Transverse colon (tissue), 4 donors: ENCODE measurements around the gene SNPH. TPM values are rescaled to one million over a fixed set of nuclear protein-coding genes. Genes with fewer than 3 reads are reported as not detected.

ENCODE experiments used
- DNase-seq: peaks from one replicate; pipeline ENCODE4 v3.0.0-alpha.2; 2019
- H3K27ac ChIP-seq, 4 donors: fragments of 200-600 bp; sonication (generic); 2 replicates each; pipeline ENCODE4 v1.5.1; 2016 to 2018; ENCODE audit warnings: inconsistent platforms in 4 of 4
- H3K27me3 ChIP-seq: fragments of 200-600 bp; sonication (generic); 2 replicates; pipeline ENCODE4 v1.5.1; 2017; ENCODE audit warnings: inconsistent platforms
- H3K36me3 ChIP-seq, 4 donors: fragments of 200-600 bp; sonication (generic); 2 replicates each; pipeline ENCODE4 v1.5.1; 2017 to 2019; ENCODE audit warnings: inconsistent platforms in 4 of 4
- H3K4me1 ChIP-seq, 4 donors: fragments of 200-600 bp; sonication (generic); 2 replicates each; pipeline ENCODE4 v1.5.1; 2017 to 2020; ENCODE audit warnings: inconsistent platforms in 4 of 4
- H3K4me3 ChIP-seq, 4 donors: fragments of 200-600 bp; sonication (generic); 1 replicate in 1 of 4; 2 replicates in 3 of 4; pipeline versions ENCODE4 v1.5.1 to v1.6.1; 2017 to 2019; ENCODE audit warnings: inconsistent platforms in 4 of 4
- H3K9me3 ChIP-seq, 2 donors: fragments of 200-600 bp; sonication (generic); 2 replicates each; pipeline ENCODE4 v1.5.1; 2017 to 2019; ENCODE audit warnings: inconsistent platforms in 2 of 2
- CTCF ChIP-seq, 5 experiments: fragments of 200-600 bp in 3 of 5; fragments of 450-650 bp in 2 of 5; sonication (generic) in 3 of 5; IDR thresholded peaks; 1 replicate in 2 of 5; 2 replicates in 3 of 5; pipeline ENCODE4 v1.5.1; 2016 to 2017; ENCODE audit warnings: antibody characterized with exemption in 5 of 5, inconsistent platforms in 3 of 5, mild to moderate bottlenecking in 2 of 5, moderate library complexity in 1 of 5
- EP300 ChIP-seq: sonication (generic); formaldehyde crosslinking; IDR thresholded peaks from one replicate; pipeline ENCODE4 v1.6.1; 2017; ENCODE audit warnings: antibody characterized with exemption, low read depth
- POLR2A ChIP-seq: fragments of 450-650 bp; IDR thresholded peaks from one replicate; pipeline ENCODE4 v1.6.1; 2016; ENCODE audit warnings: antibody characterized with exemption, mild to moderate bottlenecking, moderate library complexity
- POLR2AphosphoS5 ChIP-seq, 3 donors: sonication (generic); formaldehyde crosslinking; IDR thresholded peaks; one replicate each; pipeline ENCODE4 v1.6.1; 2016; ENCODE audit warnings: antibody characterized with exemption in 3 of 3
- WGBS, 2 donors: methylation state at CpG; one replicate each; pipeline ENCODE4 v1.1.5; 2018; ENCODE audit warnings: low coverage in 1 of 2; 5-methylcytosine and 5-hydroxymethylcytosine counted together
- in situ Hi-C, 4 donors: fragments of 200-750 bp; cut with MboI; loops; one replicate each; pipeline versions ENCODE4 v1.15.0 to v1.15.1; 2017; ENCODE audit warnings: low sequenced_read_pairs in 3 of 4, low pct_ligation_motif_present in 1 of 4, low pct_unique_long_range_greater_than_20kb in 1 of 4
- intact Hi-C: fragments of 100-400 bp; cut with DNase I; formaldehyde crosslinking; loops from one replicate; pipeline ENCODE4 v1.15.1; 2023; ENCODE audit warnings: low total_unique reads
- total RNA-seq, 4 donors: library from RNA; depleted of rRNA; stranded (reverse); fragments of >200 nt; gene quantifications; one replicate each; pipeline ENCODE4 v1.1.0, GENCODE V29; 2016

Gene SNPH
- total RNA-seq, 4 donors from 2014 or later, result 2.2 to 2.6 (median 2.3) TPM

DNA sequence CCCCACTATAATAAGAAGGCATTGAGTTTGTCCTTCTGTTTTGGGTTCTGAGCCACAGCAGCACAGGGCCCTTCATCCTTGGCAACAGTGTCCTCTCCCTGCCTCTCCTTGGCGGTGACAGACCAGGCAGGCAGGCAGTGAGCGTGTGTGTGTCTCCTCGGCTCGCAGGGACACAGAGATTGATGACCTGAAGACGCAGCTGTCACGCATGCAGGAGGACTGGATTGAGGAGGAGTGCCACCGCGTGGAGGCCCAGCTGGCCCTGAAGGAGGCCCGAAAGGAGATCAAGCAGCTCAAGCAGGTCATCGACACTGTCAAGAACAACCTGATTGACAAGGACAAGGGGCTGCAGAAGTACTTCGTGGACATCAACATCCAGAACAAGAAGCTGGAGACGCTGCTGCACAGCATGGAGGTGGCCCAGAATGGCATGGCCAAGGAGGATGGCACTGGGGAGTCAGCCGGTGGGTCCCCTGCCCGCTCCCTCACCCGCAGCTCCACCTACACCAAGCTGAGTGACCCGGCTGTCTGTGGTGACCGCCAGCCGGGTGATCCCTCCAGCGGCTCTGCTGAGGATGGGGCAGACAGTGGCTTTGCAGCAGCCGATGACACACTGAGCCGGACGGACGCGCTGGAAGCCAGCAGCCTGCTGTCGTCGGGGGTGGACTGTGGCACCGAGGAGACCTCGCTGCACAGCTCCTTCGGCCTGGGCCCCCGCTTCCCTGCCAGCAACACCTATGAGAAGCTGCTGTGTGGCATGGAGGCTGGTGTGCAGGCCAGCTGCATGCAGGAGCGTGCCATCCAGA is 38.8 kb downstream of the SNPH start:
- no peak for DNase-seq
- TF ChIP-seq POLR2AphosphoS5 (IDR thresholded peaks at IDR 0.05) (no peak), EP300 (no peak), POLR2A (no peak), CTCF (IDR thresholded peaks at IDR 0.05) (no peak)
- Histone ChIP-seq H3K27me3 (no peaks in the 10 kb centered on the region), H3K4me1 (no peaks in the 10 kb centered on the region), H3K27ac (no peak overlapping the region), H3K36me3 (no peaks in the 10 kb centered on the region), H3K4me3 (no peak overlapping the region), H3K9me3 (no peaks in the 10 kb centered on the region)
- 86 to 100% methylated on average over 1 to 31 of the region's 31 CpGs for WGBS, 2 donors
- in situ Hi-C loops, result no loop called here
- intact Hi-C loops, result no loop called here

- Histone ChIP-seq H3K27ac (no peak overlapping the region), H3K4me1 (no peaks in the 10 kb centered on the region), H3K27me3 (no peaks in the 10 kb centered on the region), H3K9me3 (no peaks in the 10 kb centered on the region), H3K4me3 (no peak overlapping the region), H3K36me3 (no peaks in the 10 kb centered on the region)
- TF ChIP-seq POLR2AphosphoS5 (IDR thresholded peaks at IDR 0.05) (no peak), POLR2A (no peak), CTCF (IDR thresholded peaks at IDR 0.05) (no peak), EP300 (no peak)
- in situ Hi-C loops, result no loop called here
- 94% methylated on average over 23 of the region's 24 CpGs; no CpG with 5 or more reads in 1 of the 2 donors for WGBS, 2 donors
- intact Hi-C loops, result no loop called here
- DNase-seq, result no peak
These were observed 39.6 kb downstream of the SNPH start for GRCh38 chr20:1305712-1306111.

DNA sequence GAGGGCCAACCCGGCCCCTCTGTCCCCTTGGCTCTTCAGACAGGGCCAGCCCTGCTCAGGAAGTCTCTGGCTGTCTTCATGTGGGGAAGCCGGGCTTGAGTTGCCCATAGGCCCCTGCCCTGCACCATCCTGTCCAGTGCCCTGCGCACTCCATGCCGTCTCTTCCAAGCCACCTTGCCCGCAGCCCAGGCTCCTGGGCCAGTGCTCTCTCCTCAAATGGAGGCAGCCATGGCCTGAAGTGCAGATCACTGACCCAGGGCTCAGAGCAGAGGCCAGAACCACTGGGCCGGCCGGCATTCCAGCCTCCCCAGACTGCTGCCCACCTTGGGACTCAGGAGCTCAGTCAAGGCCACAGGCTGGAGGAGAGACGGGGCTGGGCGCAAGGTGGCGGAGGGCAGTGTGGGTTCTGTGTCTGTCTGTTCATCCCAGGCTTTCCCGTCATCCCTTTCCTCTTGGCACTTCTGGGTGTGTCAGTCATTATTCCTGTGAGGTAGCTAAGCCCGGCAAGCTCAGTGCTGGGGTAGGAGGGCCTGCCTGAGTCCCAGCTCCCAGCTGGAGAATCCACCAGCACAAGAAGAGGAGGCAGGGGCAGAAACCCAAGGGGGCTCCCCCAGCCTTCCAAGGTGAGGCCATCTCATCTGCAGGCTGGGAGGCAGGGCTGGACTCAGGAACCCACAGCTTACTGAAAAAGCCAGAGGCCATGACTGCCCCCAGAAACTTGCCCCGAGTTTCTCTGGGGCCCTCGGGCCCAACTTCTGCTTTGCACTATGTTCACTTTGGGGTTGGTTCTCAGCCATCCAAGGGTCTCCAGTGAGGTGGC is 40.4 kb downstream of the SNPH start:
- DNase-seq, result no peak
- in situ Hi-C loops, result no loop called here
- intact Hi-C loops, result no loop called here

More for the DNA sequence above, 40.4 kb downstream of the SNPH start:
- Histone ChIP-seq H3K9me3 (no peaks in the 10 kb centered on the region), H3K4me1 (no peaks in the 10 kb centered on the region), H3K36me3 (no peaks in the 10 kb centered on the region), H3K27ac (no peak overlapping the region), H3K27me3 (no peaks in the 10 kb centered on the region), H3K4me3 (no peak overlapping the region)
- 81% methylated on average over 14 of the region's 14 CpGs; no CpG with 5 or more reads in 1 of the 2 donors for WGBS, 2 donors
- no peak for TF ChIP-seq CTCF (IDR thresholded peaks at IDR 0.05)
- no peak for TF ChIP-seq POLR2A
- no peak for TF ChIP-seq EP300
- TF ChIP-seq POLR2AphosphoS5 (IDR thresholded peaks at IDR 0.05), result no peak
